GM12878 (cell line): ENCODE results near the gene LSMEM2. TPM values are rescaled to one million over a fixed set of nuclear protein-coding genes. Genes with fewer than 3 reads are reported as not detected.

Source experiments
- EGR1 ChIP-seq, 2 experiments: IDR thresholded peaks; 1 replicate in 1 of 2; 2 replicates in 1 of 2; pipeline ENCODE4 v1.6.1; 2011 to 2012; ENCODE audit warnings: low read depth in 2 of 2, low read length in 2 of 2, borderline replicate concordance in 1 of 2, mild to moderate bottlenecking in 1 of 2, moderate library complexity in 1 of 2
- HSF1 ChIP-seq: fragments of 150-350 bp; IDR thresholded peaks from 2 replicates; pipeline ENCODE4 v1.6.1; 2014; ENCODE audit warnings: mild to moderate bottlenecking, low read depth, low read length
- IRF4 ChIP-seq: IDR thresholded peaks from 2 replicates; pipeline ENCODE4 v1.6.1; 2011; ENCODE audit warnings: low read depth, low read length
- LARP7 ChIP-seq: fragments of 450-650 bp; IDR thresholded peaks from 2 replicates; pipeline ENCODE4 v1.6.1; 2017; ENCODE audit warnings: mild to moderate bottlenecking
- MTA3 ChIP-seq: IDR thresholded peaks from 2 replicates; pipeline ENCODE4 v1.6.1; 2012; ENCODE audit warnings: low read length, inconsistent platforms, borderline replicate concordance
- NFXL1 ChIP-seq: fragments of 450-650 bp; IDR thresholded peaks from 2 replicates; pipeline ENCODE4 v1.6.1; 2017; ENCODE audit warnings: antibody characterized with exemption, mild to moderate bottlenecking, borderline replicate concordance
- PAX8 ChIP-seq: fragments of 450-650 bp; IDR thresholded peaks from 2 replicates; pipeline ENCODE4 v1.6.1; 2017; ENCODE audit warnings: mild to moderate bottlenecking, moderate library complexity
- SMARCA5 ChIP-seq: fragments of 450-650 bp; IDR thresholded peaks from 2 replicates; pipeline ENCODE4 v1.6.1; 2017; ENCODE audit warnings: mild to moderate bottlenecking
- STAT1 ChIP-seq: fragments of 450-650 bp; conservative IDR thresholded peaks from 2 replicates; pipeline ENCODE4 v1.6.1; 2014; ENCODE audit warnings: antibody characterized with exemption, mild to moderate bottlenecking
- SUZ12 ChIP-seq: fragments of 200-600 bp; sonication (generic); IDR thresholded peaks from one replicate; pipeline ENCODE4 v1.6.1; 2018; ENCODE audit warnings: antibody characterized with exemption, mild to moderate bottlenecking; ENCODE audit not compliant: unreplicated experiment
- TCF3 ChIP-seq: IDR thresholded peaks from 2 replicates; pipeline ENCODE4 v1.6.1; 2012; ENCODE audit warnings: low read depth, mild to moderate bottlenecking, low read length, borderline replicate concordance; ENCODE audit not compliant: insufficient read depth
- ZZZ3 ChIP-seq: IDR thresholded peaks from 2 replicates; pipeline ENCODE4 v1.6.1; 2011; ENCODE audit warnings: low read depth; ENCODE audit not compliant: control insufficient read depth, insufficient read length
- polyA plus RNA-seq, 11 experiments: library from polyadenylated mRNA; depleted of rRNA in 4 of 11; unstranded in 6 of 11; stranded (reverse) in 5 of 11; fragments of >200 nt; fragmentation: Nextera tagmentation in 4 of 11; fragmentation: Illumina TruSeq in 1 of 11; extraction: Ambion mirVana in 4 of 11; extraction: Trizol in 1 of 11; gene quantifications; 1 replicate in 1 of 11; 2 replicates in 10 of 11; pipeline versions ENCODE4 v1.2.1 to v1.2.3, GENCODE V29; 2011 to 2016; ENCODE audit warnings: inconsistent platforms in 2 of 11, missing spikeins in 2 of 11, low read depth in 1 of 11
- total RNA-seq, 4 experiments: library from RNA; depleted of rRNA in 3 of 4; stranded (reverse); fragments of >200 nt in 3 of 4; fragmentation: Illumina TruSeq in 1 of 4; extraction: Trizol in 1 of 4; gene quantifications; 2 replicates each; pipeline versions ENCODE4 v1.2.1 to v1.2.3, GENCODE V29; 2013 to 2021

The LSMEM2 gene
- total and polyA plus RNA-seq, 10 of the 15 experiments (the other 5 are each of a cell fraction or from before 2014, with no cell fraction given), result 0.17 TPM; not detected in 9

GRCh38 chr3:50237133-50237651, 41.7 kb upstream of the LSMEM2 start (continued):
- TF ChIP-seq EGR1 (IDR thresholded peaks at IDR 0.05; ENCODE audit: borderline replicate concordance in 1 of 2, low read depth in 2 of 2, low read length in 2 of 2) (no peak), LARP7 (no peak), STAT1 (no peak), IRF4 (no peak), MTA3 (no peak), PAX8 (no peak), HSF1 (no peak), TCF3 (no peak), SMARCA5 (no peak), SUZ12 (no peak), ZZZ3 (no peak), NFXL1 (no peak)
